AG10803 (cell line): Measurements from ENCODE around the gene TLE1.

Source experiments
- DNase-seq: peaks from one replicate; pipeline ENCODE4 v3.0.0; 2010; ENCODE audit warnings: low read depth
- H3K4me3 ChIP-seq: 2 replicates; pipeline ENCODE4 v1.5.1; 2011; ENCODE audit warnings: mild to moderate bottlenecking, low read length, control low read depth
- CTCF ChIP-seq: conservative IDR thresholded peaks from 2 replicates; pipeline ENCODE4 v1.5.1; 2011; ENCODE audit warnings: mild to moderate bottlenecking, low read length, control low read depth, inconsistent platforms

The TLE1 gene

GRCh38 chr9:81635521-81636254, 53.7 kb downstream of the TLE1 start:
- H3K4me3 ChIP-seq: no peak overlapping the region
- peak; percentile 80 for DNase-seq
- TF ChIP-seq CTCF: no peak

DNA sequence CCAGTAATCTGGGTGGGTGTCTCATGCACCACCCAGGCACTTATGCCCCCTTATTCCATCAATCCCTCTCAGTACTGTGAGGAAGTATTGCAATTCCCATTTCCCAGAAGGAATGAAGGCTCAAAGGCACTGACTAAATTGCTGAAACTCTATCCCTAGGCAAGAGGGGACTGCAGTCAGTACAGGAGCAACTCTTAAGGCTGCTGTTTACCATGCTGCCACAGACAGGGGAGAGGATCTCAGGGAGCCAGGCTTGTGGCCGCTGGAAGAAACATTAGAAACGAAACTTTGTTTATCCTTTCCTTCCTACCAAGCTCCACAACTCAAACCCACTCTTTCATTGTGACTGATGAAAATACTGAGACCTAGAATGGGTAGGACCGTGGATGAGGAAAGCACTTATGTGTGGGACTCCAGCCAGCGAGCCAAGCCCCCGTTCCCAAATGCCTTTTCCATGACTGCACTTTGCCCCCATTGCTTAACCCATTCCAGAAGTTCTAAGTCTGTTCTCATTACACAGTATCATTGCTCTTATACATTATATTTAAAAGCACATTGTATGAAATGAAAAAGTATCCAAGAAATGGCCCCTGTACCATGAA, 54.3 kb downstream of the TLE1 start:
- TF ChIP-seq CTCF: no peak
- no peak overlapping the region for H3K4me3 ChIP-seq
- DNase-seq: peak; percentile 44

DNA sequence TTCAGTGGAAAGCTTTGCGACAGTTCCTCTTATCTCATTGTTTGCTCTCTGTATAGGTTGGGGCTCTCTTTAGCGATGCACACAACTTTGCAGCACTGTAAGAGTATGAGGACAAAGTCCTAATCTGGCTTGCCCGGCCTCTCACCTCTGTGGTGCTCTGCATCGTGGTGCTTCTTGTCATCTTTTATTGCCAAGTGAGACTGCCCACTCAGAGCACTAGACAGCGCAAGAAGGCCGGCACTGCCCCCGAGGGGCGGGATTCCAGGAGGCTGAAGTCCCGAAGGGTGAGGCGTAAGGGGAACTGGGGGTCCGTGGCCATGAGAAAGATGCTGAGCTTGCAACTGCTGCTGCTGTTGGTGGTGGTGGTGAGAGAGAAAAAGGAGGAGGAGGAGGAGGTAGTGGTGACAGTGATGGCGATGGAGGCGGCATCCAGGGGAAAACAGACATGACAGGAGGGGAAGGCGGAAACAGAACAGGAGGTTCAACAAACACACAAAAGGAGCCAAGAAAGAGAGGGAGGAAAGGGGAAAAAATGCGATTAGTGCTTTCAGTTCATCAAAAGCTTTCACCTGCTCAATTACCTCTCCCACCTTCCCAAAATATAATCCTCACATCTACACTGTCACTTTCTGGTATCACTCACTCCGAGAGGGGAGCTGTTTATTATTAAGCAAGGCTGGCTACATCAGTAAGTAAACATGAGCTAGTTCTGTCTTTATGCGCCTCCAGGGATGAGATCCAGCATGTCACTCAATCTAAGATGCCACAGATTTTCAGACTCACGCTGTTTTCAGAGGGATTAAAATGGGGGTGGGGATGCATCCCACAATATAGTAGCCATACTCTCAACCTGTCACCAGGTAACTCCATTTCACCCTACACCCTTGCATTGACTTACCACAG, 55.1 kb downstream of the TLE1 start:
- no peak for DNase-seq
- no peak overlapping the region for H3K4me3 ChIP-seq
- TF ChIP-seq CTCF: no peak

DNA sequence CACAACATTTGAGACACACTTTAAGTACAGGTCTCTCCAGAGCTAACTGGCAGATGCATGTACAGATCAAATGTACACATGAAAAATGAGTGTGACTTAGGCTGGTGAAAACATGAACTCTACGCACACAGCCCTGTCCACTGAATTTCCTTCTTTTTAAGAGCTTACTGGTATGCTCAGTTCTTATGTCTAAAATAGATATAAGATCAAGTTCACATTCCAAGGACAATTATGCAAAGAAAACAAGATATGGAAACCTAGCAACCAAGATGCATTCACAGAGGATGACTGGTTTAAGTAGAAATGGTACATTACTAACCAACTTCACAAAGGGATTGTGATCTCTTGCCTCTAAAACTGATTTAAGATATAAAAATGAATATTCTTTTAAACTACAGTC, 56.7 kb downstream of the TLE1 start:
- no peak for TF ChIP-seq CTCF
- no peak overlapping the region for H3K4me3 ChIP-seq
- peak; percentile 62 for DNase-seq

DNA sequence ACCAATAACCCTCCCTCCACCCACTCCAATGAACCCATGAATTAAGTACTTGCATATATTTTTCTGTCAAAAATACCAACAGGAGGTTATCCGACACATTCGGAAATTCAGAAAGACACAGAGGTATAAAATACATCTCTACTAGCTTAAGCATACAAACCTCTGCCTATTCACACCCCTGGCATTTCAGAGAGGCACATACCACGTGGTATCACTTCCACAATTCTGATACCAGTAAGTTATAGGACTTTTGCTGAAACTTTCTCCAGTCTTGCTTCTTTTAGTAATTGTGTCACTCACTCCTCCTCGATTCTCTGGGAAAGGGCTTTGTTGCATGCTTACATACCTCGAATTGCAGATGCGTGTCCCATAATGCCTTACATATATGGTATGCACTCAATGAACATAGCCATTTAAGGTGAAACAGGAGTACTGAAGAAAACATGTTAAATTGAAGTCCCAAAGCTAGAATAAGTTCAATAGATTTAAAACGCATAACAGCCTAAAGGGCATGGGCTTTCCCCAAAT, 58.1 kb downstream of the TLE1 start:
- TF ChIP-seq CTCF: no peak
- no peak for DNase-seq
- H3K4me3 ChIP-seq: no peak overlapping the region

GRCh38 chr9:81629440-81629839, 59.9 kb downstream of the TLE1 start:
- no peak for TF ChIP-seq CTCF
- DNase-seq: no peak
- no peak overlapping the region for H3K4me3 ChIP-seq
